PC-9 (cell line): ENCODE measurements around the gene FOXP1.

Experiments
- EZH2 ChIP-seq: fragments of 200-600 bp; sonication (generic); IDR thresholded peaks from 2 replicates; pipeline ENCODE4 v1.8.0; 2017; ENCODE audit warnings: antibody characterized with exemption, low read depth
- TF ChIP-seq, protein P1 (sequence below): fragments of 200-600 bp; sonication (generic); conservative IDR thresholded peaks from 2 replicates; pipeline ENCODE4 v1.6.1; 2017; ENCODE audit warnings: mixed run types, antibody characterized with exemption, mild to moderate bottlenecking, moderate library complexity

- TF ChIP-seq, protein P1, sequence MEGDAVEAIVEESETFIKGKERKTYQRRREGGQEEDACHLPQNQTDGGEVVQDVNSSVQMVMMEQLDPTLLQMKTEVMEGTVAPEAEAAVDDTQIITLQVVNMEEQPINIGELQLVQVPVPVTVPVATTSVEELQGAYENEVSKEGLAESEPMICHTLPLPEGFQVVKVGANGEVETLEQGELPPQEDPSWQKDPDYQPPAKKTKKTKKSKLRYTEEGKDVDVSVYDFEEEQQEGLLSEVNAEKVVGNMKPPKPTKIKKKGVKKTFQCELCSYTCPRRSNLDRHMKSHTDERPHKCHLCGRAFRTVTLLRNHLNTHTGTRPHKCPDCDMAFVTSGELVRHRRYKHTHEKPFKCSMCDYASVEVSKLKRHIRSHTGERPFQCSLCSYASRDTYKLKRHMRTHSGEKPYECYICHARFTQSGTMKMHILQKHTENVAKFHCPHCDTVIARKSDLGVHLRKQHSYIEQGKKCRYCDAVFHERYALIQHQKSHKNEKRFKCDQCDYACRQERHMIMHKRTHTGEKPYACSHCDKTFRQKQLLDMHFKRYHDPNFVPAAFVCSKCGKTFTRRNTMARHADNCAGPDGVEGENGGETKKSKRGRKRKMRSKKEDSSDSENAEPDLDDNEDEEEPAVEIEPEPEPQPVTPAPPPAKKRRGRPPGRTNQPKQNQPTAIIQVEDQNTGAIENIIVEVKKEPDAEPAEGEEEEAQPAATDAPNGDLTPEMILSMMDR: no peak
- TF ChIP-seq EZH2: no peak
Measured at GRCh38 chr3:71253169-71253568, 330.4 kb downstream of the FOXP1 start.
